Measurements from ENCODE around the gene COL24A1. TPM values are rescaled to one million over a fixed set of nuclear protein-coding genes. Genes with fewer than 3 reads are reported as not detected.

Gene COL24A1
- total RNA-seq, 1 experiment from 2014 or later, result 0.35 TPM

GRCh38 chr1:86062453-86062852, 94.1 kb downstream of the COL24A1 start:
- H2BK120ac ChIP-seq (ENCODE audit: low read depth, low read length, poor library complexity, severe bottlenecking), result no peak overlapping the region
- H4K5ac ChIP-seq (ENCODE audit: insufficient read length, low read depth, low read length), result no peak overlapping the region
- H2BK12ac ChIP-seq (ENCODE audit: insufficient read length, low read depth, low read length), result no peak overlapping the region
- Mint-ChIP-seq H3K9me3 (no peaks in the 10 kb centered on the region), H3K27ac (no peak overlapping the region), H3K4me1 (peaks cover 4 to 11% of the 10 kb centered on the region in 2 experiments), H3K27me3 (ENCODE audit: low read depth) (no peaks in the 10 kb centered on the region), H3K36me3 (ENCODE audit: insufficient read depth in 1 of 3, low read depth in 3 of 3) (no peaks in the 10 kb centered on the region), H3K4me3 (no peak overlapping the region)
- H2BK5ac ChIP-seq (ENCODE audit: insufficient read length, low read length), result no peak overlapping the region
- H3K18ac ChIP-seq (ENCODE audit: insufficient read length, low read depth, low read length), result no peak overlapping the region
- no peaks in the 10 kb centered on the region for H3K79me1 ChIP-seq (ENCODE audit: insufficient read depth, low read depth, low read length, poor library complexity, severe bottlenecking)
- no peak overlapping the region for H4K91ac ChIP-seq (ENCODE audit: insufficient read length, low read depth, low read length)
- no peak overlapping the region for H2AK5ac ChIP-seq (ENCODE audit: insufficient read length, low read length)
- no peak for TF ChIP-seq CTCF (conservative IDR thresholded peaks at IDR 0.05)
- no peaks in the 10 kb centered on the region for H3K4me1 ChIP-seq (ENCODE audit: insufficient read depth, low read length)
- no peak overlapping the region for H2BK20ac ChIP-seq (ENCODE audit: low read depth, low read length, poor library complexity, severe bottlenecking)
- DNase-seq, result no peak
- no peak overlapping the region for H4K8ac ChIP-seq (replicated peaks; ENCODE audit: insufficient read length, low read depth, low read length)
- no peak overlapping the region for H3K4ac ChIP-seq (ENCODE audit: low read depth, low read length)
- no peak overlapping the region for H3T11ph ChIP-seq (ENCODE audit: low read length)
- WGBS (ENCODE audit: extremely low coverage, insufficient read length, low lambda C conversion rate), result no CpG with 5 or more reads among the region's 3 CpGs
- no peaks in the 10 kb centered on the region for H3K9me3 ChIP-seq (ENCODE audit: control insufficient read depth, low read depth, low read length)
- no peaks in the 10 kb centered on the region for H4K20me1 ChIP-seq (ENCODE audit: control insufficient read depth, insufficient read depth, insufficient read length)
- no peaks in the 10 kb centered on the region for H3K27me3 ChIP-seq (ENCODE audit: insufficient read depth, low read length)
- no peak overlapping the region for H2BK15ac ChIP-seq (ENCODE audit: low read depth, low read length)
- H3K4me2 ChIP-seq (ENCODE audit: insufficient read depth, insufficient read length, low read length), result no peak overlapping the region
- no peak overlapping the region for H3K9ac ChIP-seq (ENCODE audit: extremely low read depth, insufficient read length, low read length)
- no peak overlapping the region for H3K56ac ChIP-seq (ENCODE audit: insufficient read length, low read depth, low read length)
- no peaks in the 10 kb centered on the region for H3K23me2 ChIP-seq (ENCODE audit: insufficient read length, low read depth, low read length, poor library complexity, severe bottlenecking)
- no peak overlapping the region for H3K27ac ChIP-seq (ENCODE audit: insufficient read length, low read depth, low read length)
- no peak overlapping the region for H2AFZ ChIP-seq (ENCODE audit: low read length)
- H3K79me2 ChIP-seq (ENCODE audit: insufficient read depth, low read length), result no peaks in the 10 kb centered on the region
- H3K14ac ChIP-seq (ENCODE audit: insufficient read depth, low read length), result no peak overlapping the region
- H3K23ac ChIP-seq (ENCODE audit: insufficient read length, low read depth, low read length), result no peak overlapping the region
